ENCODE results near the gene RNASE4.
"Not testable (repeated sequence)": the region's sequence is repeated elsewhere in the genome, so short reads cannot be mapped to it uniquely, and the experiment has no call there.

The RNASE4 gene

DNA sequence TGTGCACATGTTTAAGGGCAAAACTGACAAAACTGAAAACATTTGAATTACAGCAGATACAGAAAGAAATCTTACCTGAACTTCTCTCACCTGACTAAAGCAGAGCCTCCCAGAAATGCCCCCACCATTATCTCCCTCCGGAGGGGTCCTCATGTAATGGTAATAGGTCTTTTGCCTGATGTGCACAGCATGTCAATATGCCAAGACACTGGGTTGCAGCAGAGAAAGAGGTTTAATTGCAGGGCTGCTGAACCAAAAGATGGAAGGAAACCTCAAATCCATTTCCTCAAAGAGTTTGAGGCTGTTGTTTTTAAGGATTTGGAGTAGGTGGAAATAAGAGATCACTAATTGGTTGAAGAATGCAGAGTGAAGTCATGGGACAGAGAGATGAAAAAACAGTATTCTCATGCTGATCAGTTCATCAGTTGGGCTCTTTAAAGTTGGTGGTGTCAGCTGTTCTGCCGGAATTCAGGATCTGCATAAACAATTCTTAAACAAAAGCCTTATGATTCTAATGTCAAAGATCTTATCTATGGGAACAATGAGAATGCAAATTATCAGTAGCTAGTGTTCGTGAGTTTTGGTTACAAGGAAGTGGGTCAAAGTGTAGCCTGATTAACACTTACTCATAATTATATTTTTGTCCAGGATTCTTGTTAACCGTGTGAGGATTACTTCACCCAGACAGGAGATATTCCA, 22.4 kb downstream of the RNASE4 start:
- H3K9ac ChIP-seq (ENCODE audit: low read length), result no peak overlapping the region
- peaks cover 4% of the 10 kb centered on the region for H3K9me3 ChIP-seq (ENCODE audit: control insufficient read depth, low read length)
- H3K36me3 ChIP-seq (ENCODE audit: control insufficient read depth, insufficient read depth, low read length, severe bottlenecking), result no peaks in the 10 kb centered on the region
- no peak for DNase-seq (ENCODE audit: low read depth)
- H3K4me1 ChIP-seq (ENCODE audit: control insufficient read depth, insufficient read depth, low read length), result peaks cover 12% of the 10 kb centered on the region
- peaks cover 21% of the 10 kb centered on the region for H3K27me3 ChIP-seq (replicated peaks; ENCODE audit: control insufficient read depth, insufficient read depth, low read length)
- no peak overlapping the region for H3K4me3 ChIP-seq (ENCODE audit: low read length)

DNA sequence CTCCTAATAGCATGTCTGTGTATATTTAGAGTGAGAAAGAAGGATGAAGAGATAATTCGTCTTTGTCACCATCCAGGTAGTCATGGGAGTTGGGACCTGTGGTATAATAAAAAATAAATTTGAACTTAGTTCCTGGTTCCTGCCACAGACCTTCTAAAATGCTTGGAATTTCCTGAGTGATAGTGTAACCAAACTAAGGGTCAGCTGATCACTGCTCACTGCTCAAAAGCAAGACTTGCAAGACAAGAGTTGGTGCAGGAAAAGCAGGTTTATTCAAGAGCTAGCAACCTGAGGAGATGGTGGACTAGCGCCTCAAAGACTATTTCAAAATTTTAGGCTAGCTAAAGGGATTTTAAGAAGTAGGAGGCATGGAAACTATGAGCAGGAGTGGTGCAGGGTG, 23.3 kb downstream of the RNASE4 start:
- Histone ChIP-seq H3K4me1 (ENCODE audit: control insufficient read depth, insufficient read depth, low read length) (peaks cover 12% of the 10 kb centered on the region), H3K36me3 (ENCODE audit: control insufficient read depth, insufficient read depth, low read length, severe bottlenecking) (no peaks in the 10 kb centered on the region), H3K27me3 (replicated peaks; ENCODE audit: control insufficient read depth, insufficient read depth, low read length) (peaks cover 26% of the 10 kb centered on the region), H3K9me3 (ENCODE audit: control insufficient read depth, low read length) (peaks cover 4% of the 10 kb centered on the region), H3K9ac (ENCODE audit: low read length) (no peak overlapping the region), H3K4me3 (ENCODE audit: low read length) (no peak overlapping the region)
- no peak for DNase-seq (ENCODE audit: low read depth)

- H3K9ac ChIP-seq (ENCODE audit: low read length), result no peak overlapping the region
- peaks cover 17% of the 10 kb centered on the region for H3K4me1 ChIP-seq (ENCODE audit: control insufficient read depth, insufficient read depth, low read length)
- no peak overlapping the region for H3K4me3 ChIP-seq (ENCODE audit: low read length)
- peaks cover 33% of the 10 kb centered on the region for H3K27me3 ChIP-seq (replicated peaks; ENCODE audit: control insufficient read depth, insufficient read depth, low read length)
- no peak for DNase-seq (ENCODE audit: low read depth)
- H3K9me3 ChIP-seq (ENCODE audit: control insufficient read depth, low read length), result peaks cover 3% of the 10 kb centered on the region
- no peaks in the 10 kb centered on the region for H3K36me3 ChIP-seq (ENCODE audit: control insufficient read depth, insufficient read depth, low read length, severe bottlenecking)
These were observed 26.9 kb downstream of the RNASE4 start for GRCh38 chr14:20711261-20711660.

DNA sequence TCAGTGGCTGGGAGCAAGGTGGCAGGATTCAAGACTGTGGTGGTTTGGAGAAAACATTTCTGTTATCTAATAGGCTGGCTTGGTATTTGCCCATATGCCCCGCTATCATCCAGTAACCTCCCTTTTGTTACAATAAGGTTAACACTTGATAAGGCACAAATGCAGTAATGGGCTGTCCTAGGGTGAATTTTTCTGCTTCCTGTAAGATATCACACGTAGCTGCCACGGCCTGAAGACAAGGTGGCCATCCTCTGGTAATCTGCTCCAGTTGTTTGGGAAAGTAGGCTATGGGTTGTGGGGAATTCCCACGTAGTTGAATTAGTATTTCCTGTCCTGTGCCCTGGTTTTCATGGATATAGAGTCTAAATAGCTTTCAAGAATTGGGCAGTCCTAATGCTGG, 27.3 kb downstream of the RNASE4 start:
- no peak for DNase-seq (ENCODE audit: low read depth)
- Histone ChIP-seq H3K9ac (ENCODE audit: low read length) (no peak overlapping the region), H3K9me3 (ENCODE audit: control insufficient read depth, low read length) (peaks cover 3% of the 10 kb centered on the region), H3K27me3 (replicated peaks; ENCODE audit: control insufficient read depth, insufficient read depth, low read length) (peaks cover 34% of the 10 kb centered on the region), H3K36me3 (ENCODE audit: control insufficient read depth, insufficient read depth, low read length, severe bottlenecking) (no peaks in the 10 kb centered on the region), H3K4me1 (ENCODE audit: control insufficient read depth, insufficient read depth, low read length) (peaks cover 16% of the 10 kb centered on the region), H3K4me3 (ENCODE audit: low read length) (no peak overlapping the region)

GRCh38 chr14:20712904-20713303, 28.5 kb downstream of the RNASE4 start:
- H3K9me3 ChIP-seq (ENCODE audit: control insufficient read depth, low read length), result peaks cover 3% of the 10 kb centered on the region
- H3K36me3 ChIP-seq (ENCODE audit: control insufficient read depth, insufficient read depth, low read length, severe bottlenecking), result no peaks in the 10 kb centered on the region
- no peak overlapping the region for H3K4me3 ChIP-seq (ENCODE audit: low read length)
- peaks cover 6% of the 10 kb centered on the region for H3K4me1 ChIP-seq (ENCODE audit: control insufficient read depth, insufficient read depth, low read length)
- peaks cover 45% of the 10 kb centered on the region for H3K27me3 ChIP-seq (replicated peaks; ENCODE audit: control insufficient read depth, insufficient read depth, low read length)
- DNase-seq (ENCODE audit: low read depth), result no peak
- H3K9ac ChIP-seq (ENCODE audit: low read length), result no peak overlapping the region

- Histone ChIP-seq H3K9me3 (ENCODE audit: control insufficient read depth, low read length) (peaks cover 3% of the 10 kb centered on the region), H3K4me1 (ENCODE audit: control insufficient read depth, insufficient read depth, low read length) (peaks cover 6% of the 10 kb centered on the region), H3K27me3 (replicated peaks; ENCODE audit: control insufficient read depth, insufficient read depth, low read length) (peaks cover 37% of the 10 kb centered on the region), H3K4me3 (ENCODE audit: low read length) (no peak overlapping the region), H3K9ac (ENCODE audit: low read length) (no peak overlapping the region), H3K36me3 (ENCODE audit: control insufficient read depth, insufficient read depth, low read length, severe bottlenecking) (no peaks in the 10 kb centered on the region)
- no peak for DNase-seq (ENCODE audit: low read depth)
These were observed 30.4 kb downstream of the RNASE4 start for GRCh38 chr14:20714593-20715250.

- Histone ChIP-seq H3K4me1 (ENCODE audit: control insufficient read depth, insufficient read depth, low read length) (peaks cover 1% of the 10 kb centered on the region), H3K9me3 (ENCODE audit: control insufficient read depth, low read length) (peaks cover 3% of the 10 kb centered on the region), H3K27me3 (replicated peaks; ENCODE audit: control insufficient read depth, insufficient read depth, low read length) (peaks cover 46% of the 10 kb centered on the region), H3K4me3 (ENCODE audit: low read length) (no peak overlapping the region), H3K9ac (ENCODE audit: low read length) (no peak overlapping the region), H3K36me3 (ENCODE audit: control insufficient read depth, insufficient read depth, low read length, severe bottlenecking) (no peaks in the 10 kb centered on the region)
- DNase-seq (ENCODE audit: low read depth), result no peak
These were observed 35.4 kb downstream of the RNASE4 start for GRCh38 chr14:20719777-20720176.

- Histone ChIP-seq H3K36me3 (ENCODE audit: control insufficient read depth, insufficient read depth, low read length, severe bottlenecking) (no peaks in the 10 kb centered on the region), H3K9me3 (ENCODE audit: control insufficient read depth, low read length) (peaks cover 3% of the 10 kb centered on the region), H3K4me1 (ENCODE audit: control insufficient read depth, insufficient read depth, low read length) (no peaks in the 10 kb centered on the region), H3K4me3 (ENCODE audit: low read length) (no peak overlapping the region), H3K27me3 (replicated peaks; ENCODE audit: control insufficient read depth, insufficient read depth, low read length) (peaks cover 47% of the 10 kb centered on the region), H3K9ac (ENCODE audit: low read length) (no peak overlapping the region)
- no peak for DNase-seq (ENCODE audit: low read depth)
These were observed 36.4 kb downstream of the RNASE4 start for GRCh38 chr14:20720741-20721140.

- DNase-seq (ENCODE audit: low read depth), result no peak
- Histone ChIP-seq H3K4me3 (ENCODE audit: low read length) (no peak overlapping the region), H3K4me1 (ENCODE audit: control insufficient read depth, insufficient read depth, low read length) (no peaks in the 10 kb centered on the region), H3K36me3 (ENCODE audit: control insufficient read depth, insufficient read depth, low read length, severe bottlenecking) (no peaks in the 10 kb centered on the region), H3K27me3 (replicated peaks; ENCODE audit: control insufficient read depth, insufficient read depth, low read length) (peaks cover 42% of the 10 kb centered on the region), H3K9ac (ENCODE audit: low read length) (no peak overlapping the region), H3K9me3 (ENCODE audit: control insufficient read depth, low read length) (no peaks in the 10 kb centered on the region)
These were observed 37.7 kb downstream of the RNASE4 start for GRCh38 chr14:20722016-20722415.

DNA sequence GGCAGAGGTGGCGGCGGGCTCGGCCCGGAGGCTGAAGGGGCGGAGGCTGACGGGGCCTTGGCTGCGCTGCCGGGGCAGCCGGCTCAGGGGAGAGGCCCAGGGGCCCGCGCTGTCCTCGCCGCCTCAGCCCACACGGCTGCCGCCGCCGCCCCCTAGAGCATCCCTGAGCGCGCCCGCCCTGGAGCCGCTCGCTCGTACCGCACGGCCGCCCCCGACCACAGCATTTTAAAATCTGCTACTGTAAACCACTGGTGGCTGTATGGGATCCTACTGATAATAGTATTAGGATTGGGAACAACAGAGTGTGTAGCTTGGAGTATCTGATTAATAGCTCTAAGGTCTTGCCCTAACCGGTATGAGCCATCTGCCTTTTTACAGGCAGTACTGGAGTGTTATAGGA, 39.1 kb downstream of the RNASE4 start:
- Histone ChIP-seq H3K4me1 (ENCODE audit: control insufficient read depth, insufficient read depth, low read length) (no peaks in the 10 kb centered on the region), H3K36me3 (ENCODE audit: control insufficient read depth, insufficient read depth, low read length, severe bottlenecking) (no peaks in the 10 kb centered on the region), H3K27me3 (replicated peaks; ENCODE audit: control insufficient read depth, insufficient read depth, low read length) (peaks cover 43% of the 10 kb centered on the region), H3K9ac (ENCODE audit: low read length) (no peak overlapping the region), H3K4me3 (ENCODE audit: low read length) (peak overlapping the region; percentile 58), H3K9me3 (ENCODE audit: control insufficient read depth, low read length) (no peaks in the 10 kb centered on the region)
- no peak for DNase-seq (ENCODE audit: low read depth)

DNA sequence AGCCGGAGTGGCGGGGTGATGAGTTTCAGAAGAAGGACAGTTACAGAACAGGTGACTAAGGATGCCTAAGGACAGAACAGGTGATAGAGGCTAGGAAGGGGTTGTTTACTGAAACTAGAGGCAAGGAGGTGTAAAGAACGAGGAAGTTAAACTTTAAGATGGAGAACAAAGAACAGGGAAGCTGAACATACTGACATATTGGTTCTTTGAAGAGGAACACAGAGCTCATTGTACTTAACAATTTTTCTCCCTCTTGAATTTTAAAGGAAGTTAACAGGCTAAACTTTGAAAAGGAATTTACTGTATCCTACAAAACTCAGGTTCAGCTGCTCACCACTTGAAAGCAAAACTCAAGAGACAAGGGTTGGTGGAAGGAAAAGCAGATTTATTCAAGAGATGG, 41.8 kb downstream of the RNASE4 start:
- not testable (repeated sequence) for DNase-seq (ENCODE audit: low read depth); H3K36me3 ChIP-seq (ENCODE audit: control insufficient read depth, insufficient read depth, low read length, severe bottlenecking); H3K9ac ChIP-seq (ENCODE audit: low read length); H3K9me3 ChIP-seq (ENCODE audit: control insufficient read depth, low read length); H3K4me1 ChIP-seq (ENCODE audit: control insufficient read depth, insufficient read depth, low read length); H3K4me3 ChIP-seq (ENCODE audit: low read length)
- peaks cover 36% of the 10 kb centered on the region for H3K27me3 ChIP-seq (replicated peaks; ENCODE audit: control insufficient read depth, insufficient read depth, low read length)

All from adipocyte (in vitro differentiated cells).